HG02870 (cell line): ENCODE measurements around the gene STXBP5.
A peak's percentile ranks its signal among the peaks of the same experiment; 100 is the strongest.

ENCODE experiments used
- ATAC-seq: cut with Tn5 transposase; IDR thresholded peaks from one replicate; pipeline ENCODE4 v1.9.1; 2021; ENCODE audit warnings: mild to moderate bottlenecking, moderate library complexity; ENCODE audit not compliant: unreplicated experiment

Gene STXBP5

DNA sequence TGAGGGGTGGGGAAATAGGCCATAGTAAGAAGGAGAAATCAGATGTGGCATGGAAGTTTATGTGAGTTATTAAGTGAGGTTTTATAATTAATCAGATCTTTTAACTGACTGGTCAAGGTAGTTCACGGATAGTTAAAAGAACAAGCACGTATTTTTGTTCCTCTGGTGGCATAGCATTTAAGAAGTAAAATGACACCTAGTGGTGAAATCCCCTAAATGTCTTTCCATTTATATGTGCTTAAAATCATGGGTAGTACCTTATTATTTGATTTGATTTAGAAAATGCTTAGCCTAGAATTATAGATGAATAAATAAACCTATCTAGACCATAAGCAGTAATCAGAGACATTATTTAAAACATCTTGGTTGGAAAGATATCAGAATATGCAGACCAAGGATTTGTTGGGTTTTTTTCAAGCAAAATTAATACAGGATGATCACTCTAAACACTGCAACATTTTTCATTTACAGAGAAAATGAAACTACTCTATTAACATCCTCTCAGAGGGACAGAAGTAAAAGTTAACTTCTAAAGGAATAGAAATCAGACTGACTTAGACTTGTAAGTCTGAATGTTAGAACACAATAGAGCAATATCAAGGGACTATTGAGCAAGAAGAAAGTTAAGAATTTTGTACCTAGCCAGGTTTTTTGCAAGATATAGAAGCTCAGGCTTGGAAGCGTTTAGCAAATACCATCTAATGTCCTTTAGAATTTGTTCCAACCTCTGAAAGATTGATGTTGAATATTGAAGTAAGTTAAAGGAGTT is 81.1 kb downstream of the STXBP5 start:
- ATAC-seq = peak; percentile 69

- no peak for ATAC-seq
Measured at GRCh38 chr6:147287869-147288271, 83.7 kb downstream of the STXBP5 start.

DNA sequence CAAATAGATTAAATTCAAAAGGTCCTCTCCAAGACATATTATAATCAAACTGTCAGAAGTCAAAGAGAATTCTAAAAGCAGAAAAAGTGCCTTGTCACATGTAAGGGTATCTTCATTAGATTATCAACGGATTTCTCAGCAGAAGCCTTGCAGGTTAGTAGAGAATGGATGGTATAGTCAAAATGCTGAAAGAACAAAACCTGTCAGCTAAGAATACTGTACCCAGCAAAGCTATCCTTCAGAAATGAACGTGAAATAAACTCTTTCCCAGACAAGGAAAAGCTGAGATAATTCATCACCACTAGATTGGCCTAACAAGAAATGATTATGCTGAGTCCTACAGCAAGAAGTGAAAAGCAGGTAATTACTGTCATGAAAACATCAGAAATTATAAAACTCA is 92.9 kb downstream of the STXBP5 start:
- ATAC-seq = no peak

DNA sequence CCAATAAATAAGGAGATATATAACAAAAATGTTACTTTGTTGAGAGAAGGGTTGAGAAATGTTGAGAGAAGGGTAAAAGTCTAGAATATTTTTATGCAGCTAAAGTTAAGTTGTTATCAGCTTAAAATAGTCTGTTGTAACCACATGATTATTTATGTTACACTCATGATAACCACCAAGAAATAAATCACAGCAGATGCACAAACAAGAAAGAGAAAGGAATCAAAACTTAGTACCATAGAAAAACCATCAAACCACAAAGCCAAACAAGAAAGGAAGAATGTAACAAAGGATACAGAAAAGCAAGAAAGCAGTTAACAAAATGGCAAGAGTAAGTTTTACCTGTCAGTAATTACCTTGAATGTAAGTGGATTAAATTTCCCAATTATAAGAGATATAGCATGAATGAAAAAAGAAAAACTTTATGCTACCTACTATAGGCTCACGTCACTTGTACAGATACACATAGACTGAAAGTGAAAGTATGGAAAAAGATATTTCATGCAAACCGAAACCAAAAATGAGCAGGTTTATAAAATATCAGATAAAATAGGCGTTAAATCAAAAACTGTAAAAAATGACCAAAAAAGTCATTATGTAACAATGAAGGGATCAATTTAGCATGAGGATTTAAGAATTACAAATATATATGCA is 93.6 kb downstream of the STXBP5 start:
- no peak for ATAC-seq

DNA sequence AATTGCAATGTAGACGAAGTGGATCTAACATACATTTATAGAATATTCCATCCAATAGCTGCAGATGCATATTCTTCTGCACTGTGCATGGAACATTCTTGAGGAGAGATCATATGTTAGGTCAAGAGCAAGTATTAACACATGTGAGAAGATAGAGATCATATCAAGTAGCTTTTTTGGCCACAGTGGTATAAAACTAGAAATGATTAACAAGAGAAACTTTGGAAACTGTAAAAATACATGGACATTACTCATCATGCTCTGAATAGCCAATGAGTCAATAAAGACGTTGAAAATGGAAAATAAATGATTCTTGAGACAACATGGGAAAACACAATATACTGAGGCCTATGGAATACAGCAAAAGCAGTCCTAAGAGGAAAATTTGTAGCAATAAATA is 94.2 kb downstream of the STXBP5 start:
- ATAC-seq = no peak

DNA sequence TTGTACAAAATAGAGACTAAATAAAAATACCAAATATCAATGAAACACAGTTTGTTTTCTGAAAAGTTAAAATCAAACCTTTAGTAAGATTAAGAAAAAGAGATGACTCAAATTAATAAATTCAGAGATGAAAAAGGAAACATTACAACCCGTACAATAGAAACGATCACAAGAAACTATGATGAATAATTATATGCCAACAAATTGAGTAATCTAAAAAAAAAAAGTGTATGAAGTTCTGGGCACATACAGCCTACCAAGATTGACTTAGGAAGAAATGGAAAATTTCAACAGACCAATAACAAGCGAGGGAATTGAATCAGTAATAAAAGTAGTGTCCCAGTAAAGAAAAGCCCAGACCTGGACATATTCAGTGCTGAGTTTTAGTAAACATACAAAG is 94.8 kb downstream of the STXBP5 start:
- ATAC-seq = no peak

DNA sequence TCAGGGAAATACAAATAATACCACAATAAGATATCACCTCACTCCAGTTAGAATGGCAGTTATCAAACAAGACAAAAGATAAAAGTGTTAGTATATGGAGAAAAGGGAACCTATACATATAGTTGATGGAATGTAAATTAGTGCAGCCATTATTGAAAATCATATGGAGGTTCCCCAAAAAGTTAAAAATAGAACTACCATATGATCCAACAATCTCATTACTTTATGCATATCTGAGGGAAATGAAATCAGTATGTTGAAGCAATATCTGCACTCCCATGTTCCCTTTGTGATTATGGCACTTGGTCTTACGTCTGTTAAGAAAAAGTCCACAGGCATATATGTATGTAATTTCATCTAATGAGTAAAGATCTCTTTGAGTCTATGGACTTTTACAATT is 96.9 kb downstream of the STXBP5 start:
- ATAC-seq = no peak

GRCh38 chr6:147304016-147304415 is 99.8 kb downstream of the STXBP5 start:
- ATAC-seq = no peak

GRCh38 chr6:147310521-147310920 is 106.3 kb downstream of the STXBP5 start:
- ATAC-seq = no peak

DNA sequence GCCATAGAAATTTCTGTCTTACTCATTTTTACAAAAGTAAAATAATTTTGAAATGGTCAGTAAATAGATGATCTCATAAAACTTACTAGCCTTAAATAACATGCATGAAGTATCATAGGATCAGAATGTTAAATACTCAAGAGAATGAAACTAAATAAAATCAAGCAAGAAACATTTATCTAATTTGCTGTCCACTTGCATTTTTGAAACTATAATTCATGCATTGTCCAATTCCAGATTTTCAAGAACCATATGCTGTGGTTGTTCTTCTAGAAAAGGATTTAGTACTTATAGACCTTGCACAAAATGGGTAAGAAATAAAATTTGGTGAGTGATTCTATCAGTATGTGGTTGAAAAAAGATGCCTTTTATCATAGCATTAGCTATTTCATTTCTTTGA is 107.0 kb downstream of the STXBP5 start:
- ATAC-seq = no peak

DNA sequence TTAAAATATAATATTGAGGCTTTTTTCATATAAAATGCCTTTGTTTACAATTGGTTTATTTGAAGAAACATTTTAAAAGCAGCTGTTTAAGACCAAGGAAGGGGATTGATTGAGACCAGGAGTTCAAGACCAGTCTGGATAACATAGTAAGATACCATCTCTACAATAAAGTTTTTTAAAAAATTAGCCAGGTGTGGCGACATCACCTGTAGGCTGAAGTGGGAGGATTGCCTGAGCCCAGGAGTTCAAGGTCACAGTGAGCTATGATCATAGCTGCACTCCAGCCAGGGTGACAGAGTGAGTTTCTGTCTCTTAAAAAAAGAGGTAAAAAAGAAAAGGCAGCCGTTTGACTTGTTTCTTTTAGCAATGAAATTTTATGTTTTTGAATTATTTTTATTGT is 117.0 kb downstream of the STXBP5 start:
- ATAC-seq = no peak

- peak; percentile 98 for ATAC-seq
Measured at GRCh38 chr6:147322299-147323162, 118.3 kb downstream of the STXBP5 start.

DNA sequence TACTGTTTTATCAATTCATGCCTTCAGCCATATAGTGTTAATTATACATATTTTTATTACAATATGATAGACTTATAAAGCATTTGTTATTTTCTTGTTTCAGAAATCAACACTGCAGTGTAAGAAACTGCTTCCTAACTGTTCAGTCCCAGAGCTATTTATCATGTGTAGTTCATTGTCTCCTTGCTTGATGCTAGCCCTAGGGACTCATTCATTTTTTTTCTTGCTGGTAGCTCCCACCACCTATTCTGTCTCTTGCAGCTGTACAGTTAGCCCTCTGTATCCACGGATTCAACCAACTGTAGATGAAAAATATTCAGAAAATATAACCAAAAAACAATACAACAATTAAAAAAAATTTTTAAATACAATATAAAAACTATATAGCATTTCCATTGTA is 121.3 kb downstream of the STXBP5 start:
- no peak for ATAC-seq

DNA sequence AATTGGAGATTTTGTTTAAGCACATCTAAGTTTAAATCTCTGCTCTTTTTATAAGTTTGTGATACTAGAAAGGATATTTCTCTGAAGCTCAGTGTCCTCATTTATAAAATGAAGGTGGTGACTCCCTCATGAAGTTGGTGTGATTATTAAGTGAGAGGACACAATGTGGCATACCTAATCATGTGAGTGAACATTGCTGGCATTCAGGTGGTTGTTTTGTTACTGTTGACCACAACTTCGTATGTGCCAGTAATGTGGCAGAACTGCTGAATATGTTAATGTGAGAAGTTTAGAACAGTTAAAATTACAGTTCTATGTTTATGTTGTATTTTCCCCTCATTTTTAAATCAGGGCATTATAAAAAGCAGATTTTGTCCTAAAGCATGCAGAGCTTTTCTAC is 127.2 kb downstream of the STXBP5 start:
- no peak for ATAC-seq

GRCh38 chr6:147337921-147338320 is 133.7 kb downstream of the STXBP5 start:
- ATAC-seq = no peak

GRCh38 chr6:147341486-147341885 is 137.3 kb downstream of the STXBP5 start:
- ATAC-seq = no peak

GRCh38 chr6:147345902-147346301 is 141.7 kb downstream of the STXBP5 start:
- ATAC-seq = no peak

- no peak for ATAC-seq
Measured at GRCh38 chr6:147347179-147347881, 143.1 kb downstream of the STXBP5 start.

DNA sequence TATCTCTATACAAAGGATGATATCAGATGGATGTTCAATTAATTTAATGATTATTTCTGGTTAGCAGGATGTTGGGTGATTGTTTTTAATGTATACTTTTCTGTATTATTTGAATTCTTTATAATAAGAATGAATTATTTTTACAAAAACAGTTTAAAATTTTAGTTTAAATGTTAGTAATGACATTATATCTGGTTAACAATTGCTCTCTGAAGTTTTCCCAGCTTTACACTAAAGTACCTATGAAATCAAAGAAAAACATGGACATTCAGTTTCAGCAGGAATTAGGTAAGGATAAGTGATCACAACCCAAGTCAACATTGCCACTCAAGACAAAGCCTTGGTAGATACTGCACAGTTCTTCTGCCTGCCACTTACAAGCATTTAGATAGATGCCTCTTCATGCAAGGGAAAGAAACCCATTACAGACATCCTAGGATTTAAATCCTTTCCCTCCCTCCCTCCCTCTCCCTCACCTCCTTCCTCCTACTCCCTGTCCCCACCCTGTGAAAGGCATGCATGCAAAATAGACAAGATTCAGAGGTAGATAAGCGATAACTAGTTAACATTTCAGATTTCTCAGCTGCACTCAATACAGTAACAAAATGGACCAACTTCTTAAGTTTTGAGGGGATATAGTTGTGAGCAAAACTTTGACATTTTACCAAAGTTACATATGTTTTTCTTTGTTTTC is 143.8 kb downstream of the STXBP5 start:
- no peak for ATAC-seq

GRCh38 chr6:147361311-147361981 is 157.2 kb downstream of the STXBP5 start:
- ATAC-seq = no peak
